HAP-1 (cell line): ENCODE data around the gene B4GALT2.

Source experiments
- DNase-seq, 2 experiments: peaks; one replicate each; pipeline ENCODE4 v3.0.0-alpha.2; 2016 to 2020; ENCODE audit warnings: low spot score in 2 of 2
- H3K27me3 ChIP-seq: fragments of 250-450 bp; sonication (Bioruptor Pico); 2 replicates; pipeline ENCODE4 v1.5.1; 2020; ENCODE audit warnings: low read depth, mild to moderate bottlenecking, moderate library complexity
- H3K36me3 ChIP-seq: fragments of 250-450 bp; sonication (Bioruptor Pico); replicated peaks from 2 replicates; pipeline ENCODE4 v1.5.1; 2020; ENCODE audit warnings: mild to moderate bottlenecking
- H3K4me1 ChIP-seq: fragments of 250-450 bp; sonication (Bioruptor Pico); 2 replicates; pipeline ENCODE4 v1.5.1; 2020; ENCODE audit warnings: mild to moderate bottlenecking
- H3K4me3 ChIP-seq: fragments of 250-450 bp; sonication (Bioruptor Pico); 2 replicates; pipeline ENCODE4 v1.5.1; 2020; ENCODE audit warnings: mild to moderate bottlenecking, moderate library complexity
- H3K9me3 ChIP-seq: fragments of 250-450 bp; sonication (Bioruptor Pico); 2 replicates; pipeline ENCODE4 v1.5.1; 2020; ENCODE audit warnings: mild to moderate bottlenecking, moderate library complexity
- in situ Hi-C: fragments of 300-500 bp; cut with MboI; formaldehyde crosslinking; loops from 3 replicates; pipeline ENCODE4 v1.14.3; 2020; ENCODE audit warnings: low sequenced_read_pairs, inconsistent platforms, mixed read lengths

Gene B4GALT2

DNA sequence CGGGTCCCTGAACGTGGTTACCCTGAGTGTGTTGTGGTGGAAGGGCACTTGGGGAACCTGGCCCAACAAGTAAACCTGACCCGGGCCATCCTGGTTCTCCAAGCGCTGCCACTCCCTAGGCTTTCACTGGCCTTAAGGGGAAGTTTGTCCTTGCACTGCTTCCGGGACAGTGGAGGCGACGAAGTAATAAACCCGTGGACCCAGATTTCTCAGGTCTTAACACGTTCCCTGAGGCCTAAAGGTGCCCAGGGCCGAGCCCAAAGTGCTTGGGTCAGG, 12.1 kb downstream of the B4GALT2 start:
- DNase-seq = no peak
- Histone ChIP-seq H3K36me3 (peaks cover 2% of the 10 kb centered on the region), H3K4me1 (peaks cover 11% of the 10 kb centered on the region; the same call in 1 of the 2 replicates), H3K27me3 (no peaks in the 10 kb centered on the region), H3K9me3 (no peaks in the 10 kb centered on the region), H3K4me3 (peak overlapping the region; percentile 56)
- in situ Hi-C loops = no loop called here

- no peaks in the 10 kb centered on the region for H3K9me3 ChIP-seq
- peak within 1 kb of the TSS; percentile 56 for H3K4me3 ChIP-seq
- H3K36me3 ChIP-seq = no peaks in the 10 kb centered on the region
- H3K4me1 ChIP-seq = peaks cover 14% of the 10 kb centered on the region; the same call in 1 of the 2 replicates
- H3K27me3 ChIP-seq = no peaks in the 10 kb centered on the region
- in situ Hi-C loops = no loop called here
- DNase-seq = peak; percentile 63 to 88
Observed at GRCh38 chr1:43991476-43992231, 12.6 kb downstream of the B4GALT2 start, which contains the start of gene CCDC24. TSS of gene CCDC24 (plus strand) at chr1:43991599. CDS start at chr1:43991879, 280 bp downstream.

DNA sequence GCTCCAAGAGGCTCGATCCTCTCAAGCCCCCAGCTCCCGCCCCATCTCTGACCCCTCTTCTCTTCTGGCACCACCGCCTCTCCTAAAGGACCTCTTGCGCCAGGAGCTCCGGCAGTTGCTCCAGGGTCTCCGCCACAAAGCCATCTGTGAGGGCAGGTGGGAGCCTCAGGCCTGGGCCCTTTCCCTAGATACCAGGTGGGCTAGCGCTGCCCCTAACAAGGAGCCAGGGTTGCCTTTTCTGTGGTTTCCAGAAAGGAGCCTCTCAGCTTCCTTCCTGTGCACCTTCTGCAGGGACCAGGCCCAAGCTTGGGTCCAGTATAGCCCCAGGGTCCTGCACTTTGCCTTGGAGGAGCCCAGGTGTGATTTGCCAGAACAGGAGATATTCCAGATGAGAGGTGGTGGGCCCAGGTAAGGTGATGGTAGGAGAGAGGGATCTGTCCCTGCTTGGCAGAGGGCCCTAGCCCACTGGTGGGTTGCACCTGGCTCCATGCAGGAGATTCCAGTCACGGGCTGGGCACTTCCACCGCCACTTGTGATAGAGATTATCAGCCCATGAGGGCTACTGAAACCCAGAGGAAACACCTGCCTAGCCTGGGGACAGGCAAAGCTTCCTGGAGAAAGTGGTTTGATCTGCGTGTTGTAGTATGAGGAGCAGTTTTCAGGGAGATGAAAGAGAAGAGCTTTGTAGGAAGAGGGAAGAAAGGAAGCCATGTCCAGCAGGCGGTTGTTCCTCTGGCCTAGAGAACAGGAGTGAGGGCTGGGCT, 13.4 kb downstream of the B4GALT2 start:
- Histone ChIP-seq H3K4me3 (peak overlapping the region; percentile 56), H3K4me1 (peaks cover 15% of the 10 kb centered on the region; the same call in 1 of the 2 replicates), H3K27me3 (no peaks in the 10 kb centered on the region), H3K9me3 (no peaks in the 10 kb centered on the region), H3K36me3 (no peaks in the 10 kb centered on the region)
- DNase-seq = peak in 1 of 2 experiments; percentile 13
- in situ Hi-C loops = no loop called here

- Histone ChIP-seq H3K9me3 (no peaks in the 10 kb centered on the region), H3K36me3 (no peaks in the 10 kb centered on the region), H3K4me1 (peaks cover 15% of the 10 kb centered on the region; the same call in 1 of the 2 replicates), H3K4me3 (no peak overlapping the region), H3K27me3 (no peaks in the 10 kb centered on the region)
- no peak for DNase-seq
- in situ Hi-C loops = no loop called here
Observed at GRCh38 chr1:43993206-43993914, 14.3 kb downstream of the B4GALT2 start.

DNA sequence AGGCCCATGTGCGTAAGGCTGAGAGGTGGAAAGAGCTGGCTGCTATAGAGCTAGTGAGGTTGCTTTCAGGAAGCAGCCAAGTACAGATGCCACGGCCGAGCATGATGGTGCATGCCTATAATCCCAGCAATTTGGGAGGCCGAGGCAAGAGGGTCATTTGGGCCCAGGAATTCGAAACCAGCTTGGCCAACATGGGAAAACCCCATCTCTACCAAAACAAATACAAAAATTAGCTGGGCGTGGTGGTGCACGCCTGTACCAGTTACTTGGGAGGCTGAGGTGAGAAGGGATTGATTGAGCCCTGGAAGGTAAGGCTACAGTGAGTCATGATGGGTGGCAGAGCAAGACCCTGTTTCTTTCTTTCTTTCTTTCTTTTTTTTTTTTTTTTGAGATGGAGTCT, 15.1 kb downstream of the B4GALT2 start:
- no peaks in the 10 kb centered on the region for H3K36me3 ChIP-seq
- in situ Hi-C loops = no loop called here
- DNase-seq = no peak
- no peak overlapping the region for H3K4me3 ChIP-seq
- no peaks in the 10 kb centered on the region for H3K27me3 ChIP-seq
- H3K4me1 ChIP-seq = peaks cover 15% of the 10 kb centered on the region; the same call in 1 of the 2 replicates
- no peaks in the 10 kb centered on the region for H3K9me3 ChIP-seq

DNA sequence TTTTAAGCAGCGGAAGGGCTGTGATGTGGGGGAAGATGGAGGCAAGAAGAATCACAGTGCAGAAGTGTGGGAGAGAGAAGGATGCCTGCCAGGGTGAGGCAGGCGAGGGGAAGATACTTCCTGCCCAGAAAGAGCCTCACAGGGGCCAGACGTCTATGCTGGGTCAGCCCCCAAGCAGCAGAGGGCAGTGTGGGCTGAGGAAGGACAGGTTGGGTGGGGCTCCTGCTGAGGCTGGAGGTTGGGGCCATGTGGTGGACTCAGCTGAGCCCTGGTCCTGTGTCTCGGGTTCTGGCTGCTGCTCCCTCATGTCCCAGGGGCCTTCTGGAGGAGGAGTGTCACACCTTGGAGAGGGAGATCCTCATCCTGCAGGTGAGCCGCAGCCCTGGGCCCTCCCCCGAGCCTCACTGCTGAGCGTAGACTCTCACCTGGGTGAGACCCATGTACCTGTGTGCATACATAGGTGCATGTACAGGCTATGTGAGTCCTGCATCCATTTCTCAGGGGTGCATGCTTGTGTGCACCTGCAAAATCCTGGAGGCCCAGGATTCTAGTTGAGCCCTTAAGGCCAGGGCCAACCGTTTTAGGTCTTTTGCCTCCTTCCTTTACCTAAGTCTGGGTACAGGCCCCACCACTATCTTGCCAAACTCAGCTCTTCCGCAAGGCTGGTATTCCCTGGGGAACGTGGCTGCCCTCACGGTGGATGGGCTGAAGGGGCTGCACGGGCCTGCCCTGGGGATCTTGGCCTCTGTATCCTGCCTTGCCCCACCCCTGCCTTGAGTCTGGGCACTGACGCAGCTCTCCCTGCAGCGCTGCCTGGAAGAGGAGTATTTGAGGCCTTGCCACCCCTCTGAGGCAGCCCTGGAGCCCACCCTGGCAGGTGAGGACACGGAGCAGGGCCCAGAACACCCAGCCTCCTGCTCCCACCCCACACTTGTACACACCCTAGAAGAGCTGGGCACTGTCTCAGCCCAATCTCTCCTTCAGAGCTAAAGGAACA, 16.1 kb downstream of the B4GALT2 start:
- DNase-seq = peak; percentile 18 to 63
- in situ Hi-C loops = no loop called here
- 0 out of 2 replicates have a peak, but pooled peaks cover 2% of the 10 kb centered on the region for H3K36me3 ChIP-seq

GRCh38 chr1:43995984-43996732, 17.1 kb downstream of the B4GALT2 start:
- no peak overlapping the region for H3K4me3 ChIP-seq
- peak in 1 of 2 experiments; percentile 59 for DNase-seq
- H3K27me3 ChIP-seq = no peaks in the 10 kb centered on the region
- peaks cover 9% of the 10 kb centered on the region; the same call in 1 of the 2 replicates for H3K4me1 ChIP-seq
- no peaks in the 10 kb centered on the region for H3K9me3 ChIP-seq
- in situ Hi-C loops = no loop called here
- H3K36me3 ChIP-seq = peaks cover 3% of the 10 kb centered on the region; the same call in 1 of the 2 replicates

More for the DNA sequence above, 16.1 kb downstream of the B4GALT2 start:
- H3K4me1 ChIP-seq = peaks cover 15% of the 10 kb centered on the region; the same call in 1 of the 2 replicates
- H3K4me3 ChIP-seq = no peak overlapping the region
- H3K9me3 ChIP-seq = no peaks in the 10 kb centered on the region
- H3K27me3 ChIP-seq = no peaks in the 10 kb centered on the region

DNA sequence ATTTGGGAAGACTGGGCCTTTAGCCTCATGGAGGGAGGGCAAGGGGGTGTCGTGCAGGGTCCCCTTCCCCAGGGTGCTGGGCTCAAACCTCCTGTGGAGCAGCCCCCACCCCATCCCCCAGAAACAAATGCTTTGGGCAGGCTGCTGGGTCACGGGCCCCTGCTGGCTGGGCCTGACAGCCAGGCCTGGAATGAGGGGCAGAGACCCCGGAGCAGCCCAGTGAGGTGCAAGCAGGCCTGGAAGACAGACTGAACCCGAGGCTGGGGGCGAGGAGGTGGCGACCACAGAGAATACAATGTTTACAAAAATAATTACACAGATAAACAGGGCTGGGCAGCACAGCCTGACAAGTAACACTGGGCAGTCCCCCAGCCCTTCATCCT, 17.7 kb downstream of the B4GALT2 start:
- H3K27me3 ChIP-seq = no peaks in the 10 kb centered on the region
- in situ Hi-C loops = no loop called here
- no peaks in the 10 kb centered on the region for H3K9me3 ChIP-seq
- H3K36me3 ChIP-seq = peaks cover 5% of the 10 kb centered on the region; the same call in 1 of the 2 replicates
- no peak overlapping the region for H3K4me3 ChIP-seq
- peaks cover 8% of the 10 kb centered on the region; the same call in 1 of the 2 replicates for H3K4me1 ChIP-seq
- no peak for DNase-seq

- Histone ChIP-seq H3K27me3 (no peaks in the 10 kb centered on the region), H3K4me3 (no peak overlapping the region), H3K4me1 (peaks cover 3% of the 10 kb centered on the region; the same call in 1 of the 2 replicates), H3K9me3 (no peaks in the 10 kb centered on the region), H3K36me3 (peaks cover 5% of the 10 kb centered on the region; the same call in 1 of the 2 replicates)
- no peak for DNase-seq
- in situ Hi-C loops = no loop called here
Observed at GRCh38 chr1:43997295-43997999, 18.4 kb downstream of the B4GALT2 start.

- H3K4me1 ChIP-seq = peaks cover 3% of the 10 kb centered on the region; the same call in 1 of the 2 replicates
Observed at GRCh38 chr1:43998000-43998378, 19.0 kb downstream of the B4GALT2 start.

GRCh38 chr1:43999455-43999854, 20.4 kb downstream of the B4GALT2 start:
- peaks cover 3% of the 10 kb centered on the region; the same call in 1 of the 2 replicates for H3K4me1 ChIP-seq
- in situ Hi-C loops = no loop called here
- no peaks in the 10 kb centered on the region for H3K9me3 ChIP-seq
- no peaks in the 10 kb centered on the region for H3K27me3 ChIP-seq
- H3K36me3 ChIP-seq = peaks cover 5% of the 10 kb centered on the region; the same call in 1 of the 2 replicates
- no peak for DNase-seq
- no peak overlapping the region for H3K4me3 ChIP-seq

More at GRCh38 chr1:43998000-43998378, 19.0 kb downstream of the B4GALT2 start:
- Histone ChIP-seq H3K4me3 (no peak overlapping the region), H3K9me3 (no peaks in the 10 kb centered on the region), H3K36me3 (peaks cover 5% of the 10 kb centered on the region; the same call in 1 of the 2 replicates), H3K27me3 (no peaks in the 10 kb centered on the region)
- in situ Hi-C loops = no loop called here
- DNase-seq = no peak
